Body of pancreas (tissue), 4 donors: Measurements from ENCODE around the gene GRM4.

Experiments
- POLR2A ChIP-seq, 3 donors: fragments of 450-650 bp; IDR thresholded peaks; one replicate each; pipeline ENCODE4 v1.6.1; 2016; ENCODE audit warnings: antibody characterized with exemption in 3 of 3, mild to moderate bottlenecking in 2 of 3
- TF ChIP-seq, protein P1 (sequence below), 7 experiments: fragments of 450-650 bp in 4 of 7; fragments of 200-600 bp in 3 of 7; sonication (generic) in 3 of 7; IDR thresholded peaks; one replicate each; pipeline ENCODE4 v1.5.1; 2016 to 2019; ENCODE audit warnings: antibody characterized with exemption in 7 of 7

DNA sequence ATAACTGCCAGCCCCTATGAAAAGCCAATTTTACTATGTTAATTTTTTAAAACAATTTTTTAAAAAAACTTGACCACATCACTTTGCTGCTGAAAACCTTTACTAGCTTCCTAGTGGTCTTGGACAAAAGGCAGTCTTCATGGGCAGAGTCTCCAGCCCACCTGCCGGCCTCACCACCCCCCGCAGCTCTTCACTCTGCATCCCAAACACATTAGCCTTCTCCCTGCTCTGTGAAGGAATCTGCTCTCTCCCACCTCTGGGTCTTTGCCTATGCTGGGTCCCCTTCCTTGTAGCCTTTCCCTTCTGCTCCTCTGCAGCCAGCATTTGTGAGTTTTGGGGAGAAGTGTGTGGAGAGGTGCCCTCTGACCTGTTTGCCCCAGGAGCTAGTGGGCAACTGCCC lies 171.4 kb downstream of the GRM4 start:
- TF ChIP-seq POLR2A (IDR thresholded peaks at IDR 0.05): no peak
- TF ChIP-seq, protein P1, sequence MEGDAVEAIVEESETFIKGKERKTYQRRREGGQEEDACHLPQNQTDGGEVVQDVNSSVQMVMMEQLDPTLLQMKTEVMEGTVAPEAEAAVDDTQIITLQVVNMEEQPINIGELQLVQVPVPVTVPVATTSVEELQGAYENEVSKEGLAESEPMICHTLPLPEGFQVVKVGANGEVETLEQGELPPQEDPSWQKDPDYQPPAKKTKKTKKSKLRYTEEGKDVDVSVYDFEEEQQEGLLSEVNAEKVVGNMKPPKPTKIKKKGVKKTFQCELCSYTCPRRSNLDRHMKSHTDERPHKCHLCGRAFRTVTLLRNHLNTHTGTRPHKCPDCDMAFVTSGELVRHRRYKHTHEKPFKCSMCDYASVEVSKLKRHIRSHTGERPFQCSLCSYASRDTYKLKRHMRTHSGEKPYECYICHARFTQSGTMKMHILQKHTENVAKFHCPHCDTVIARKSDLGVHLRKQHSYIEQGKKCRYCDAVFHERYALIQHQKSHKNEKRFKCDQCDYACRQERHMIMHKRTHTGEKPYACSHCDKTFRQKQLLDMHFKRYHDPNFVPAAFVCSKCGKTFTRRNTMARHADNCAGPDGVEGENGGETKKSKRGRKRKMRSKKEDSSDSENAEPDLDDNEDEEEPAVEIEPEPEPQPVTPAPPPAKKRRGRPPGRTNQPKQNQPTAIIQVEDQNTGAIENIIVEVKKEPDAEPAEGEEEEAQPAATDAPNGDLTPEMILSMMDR (IDR thresholded peaks at IDR 0.05): no peak
